ENCODE measurements around the gene SDR9C7. TPM values are rescaled to one million over a fixed set of nuclear protein-coding genes. Genes with fewer than 3 reads are reported as not detected.

Gene SDR9C7
- total RNA-seq, 1 experiment from 2014 or later = not detected

DNA sequence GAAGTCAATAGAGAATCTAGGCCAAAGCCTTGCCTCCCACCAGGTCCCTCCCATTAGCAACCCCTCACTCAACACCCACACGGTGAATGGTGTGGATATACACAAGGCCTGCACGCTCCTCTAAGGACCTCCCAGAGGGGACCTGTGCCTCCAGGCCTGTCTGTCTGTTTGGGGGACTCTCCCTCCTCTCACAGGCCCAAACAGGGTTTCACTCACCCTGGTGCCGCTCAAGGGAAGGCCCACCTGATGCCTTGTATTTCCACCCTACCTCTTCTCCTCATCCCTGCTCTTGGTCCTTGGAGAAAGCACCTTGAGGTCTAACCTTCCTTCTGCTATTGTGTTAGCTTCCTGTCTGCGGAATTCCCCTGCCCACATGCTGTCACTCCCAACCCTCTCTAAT is 4.4 kb downstream of the SDR9C7 start:
- Histone ChIP-seq H3K9me2 (ENCODE audit: insufficient read depth) (no peaks in the 10 kb centered on the region), H3K4me3 (replicated peaks in 1 of 2; ENCODE audit: low read depth in 1 of 2, low read length in 2 of 2) (no peak overlapping the region), H3K79me2 (ENCODE audit: insufficient read depth, low read length) (no peaks in the 10 kb centered on the region), H3K4me1 (ENCODE audit: control insufficient read depth in 1 of 2, insufficient read depth in 2 of 2, low read length in 2 of 2) (peaks cover 0 to 5% of the 10 kb centered on the region in 2 experiments; a peak in 2 of 4 replicates), H3K4me2 (ENCODE audit: low read length) (no peak overlapping the region), H2AFZ (ENCODE audit: low read depth, low read length, poor library complexity, severe bottlenecking) (no peak overlapping the region), H3K36me3 (ENCODE audit: control insufficient read depth in 1 of 2, insufficient read depth in 2 of 2, low read length in 2 of 2) (no peaks in the 10 kb centered on the region), H3K9me3 (ENCODE audit: control insufficient read depth in 1 of 2, insufficient read depth in 1 of 2, low read depth in 1 of 2, low read length in 2 of 2) (no peaks in the 10 kb centered on the region), H3K9ac (ENCODE audit: low read length) (no peak overlapping the region), H3K27me3 (ENCODE audit: insufficient read depth, low read length) (no peaks in the 10 kb centered on the region; the same call in 1 of the 2 replicates), H3K27ac (ENCODE audit: low read depth, low read length) (no peak overlapping the region), H4K20me1 (ENCODE audit: insufficient read depth) (no peaks in the 10 kb centered on the region)
- ChIA-PET CTCF (no interaction called here), POLR2A (no interaction called here), RAD21 (ENCODE audit: low non-redundant PET in 1 of 2, low total read pairs in 2 of 2, uncharacterized antibody in 2 of 2, unreplicated experiment in 2 of 2) (no interaction called here)
- DNase-seq (ENCODE audit: low read depth, low spot score) (no peak), ATAC-seq (no peak)
- no TSS peak for BruUV-seq (replicated peaks)
- intact Hi-C loops (cut with micrococcal nuclease) = no loop called here
- TF ChIP-seq, protein P1, sequence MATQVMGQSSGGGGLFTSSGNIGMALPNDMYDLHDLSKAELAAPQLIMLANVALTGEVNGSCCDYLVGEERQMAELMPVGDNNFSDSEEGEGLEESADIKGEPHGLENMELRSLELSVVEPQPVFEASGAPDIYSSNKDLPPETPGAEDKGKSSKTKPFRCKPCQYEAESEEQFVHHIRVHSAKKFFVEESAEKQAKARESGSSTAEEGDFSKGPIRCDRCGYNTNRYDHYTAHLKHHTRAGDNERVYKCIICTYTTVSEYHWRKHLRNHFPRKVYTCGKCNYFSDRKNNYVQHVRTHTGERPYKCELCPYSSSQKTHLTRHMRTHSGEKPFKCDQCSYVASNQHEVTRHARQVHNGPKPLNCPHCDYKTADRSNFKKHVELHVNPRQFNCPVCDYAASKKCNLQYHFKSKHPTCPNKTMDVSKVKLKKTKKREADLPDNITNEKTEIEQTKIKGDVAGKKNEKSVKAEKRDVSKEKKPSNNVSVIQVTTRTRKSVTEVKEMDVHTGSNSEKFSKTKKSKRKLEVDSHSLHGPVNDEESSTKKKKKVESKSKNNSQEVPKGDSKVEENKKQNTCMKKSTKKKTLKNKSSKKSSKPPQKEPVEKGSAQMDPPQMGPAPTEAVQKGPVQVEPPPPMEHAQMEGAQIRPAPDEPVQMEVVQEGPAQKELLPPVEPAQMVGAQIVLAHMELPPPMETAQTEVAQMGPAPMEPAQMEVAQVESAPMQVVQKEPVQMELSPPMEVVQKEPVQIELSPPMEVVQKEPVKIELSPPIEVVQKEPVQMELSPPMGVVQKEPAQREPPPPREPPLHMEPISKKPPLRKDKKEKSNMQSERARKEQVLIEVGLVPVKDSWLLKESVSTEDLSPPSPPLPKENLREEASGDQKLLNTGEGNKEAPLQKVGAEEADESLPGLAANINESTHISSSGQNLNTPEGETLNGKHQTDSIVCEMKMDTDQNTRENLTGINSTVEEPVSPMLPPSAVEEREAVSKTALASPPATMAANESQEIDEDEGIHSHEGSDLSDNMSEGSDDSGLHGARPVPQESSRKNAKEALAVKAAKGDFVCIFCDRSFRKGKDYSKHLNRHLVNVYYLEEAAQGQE (IDR thresholded peaks at IDR 0.05; ENCODE audit: low read depth) = no peak
- TF ChIP-seq RAD21 (IDR thresholded peaks at IDR 0.05; ENCODE audit: low read depth) = no peak
- TF ChIP-seq, protein P2, sequence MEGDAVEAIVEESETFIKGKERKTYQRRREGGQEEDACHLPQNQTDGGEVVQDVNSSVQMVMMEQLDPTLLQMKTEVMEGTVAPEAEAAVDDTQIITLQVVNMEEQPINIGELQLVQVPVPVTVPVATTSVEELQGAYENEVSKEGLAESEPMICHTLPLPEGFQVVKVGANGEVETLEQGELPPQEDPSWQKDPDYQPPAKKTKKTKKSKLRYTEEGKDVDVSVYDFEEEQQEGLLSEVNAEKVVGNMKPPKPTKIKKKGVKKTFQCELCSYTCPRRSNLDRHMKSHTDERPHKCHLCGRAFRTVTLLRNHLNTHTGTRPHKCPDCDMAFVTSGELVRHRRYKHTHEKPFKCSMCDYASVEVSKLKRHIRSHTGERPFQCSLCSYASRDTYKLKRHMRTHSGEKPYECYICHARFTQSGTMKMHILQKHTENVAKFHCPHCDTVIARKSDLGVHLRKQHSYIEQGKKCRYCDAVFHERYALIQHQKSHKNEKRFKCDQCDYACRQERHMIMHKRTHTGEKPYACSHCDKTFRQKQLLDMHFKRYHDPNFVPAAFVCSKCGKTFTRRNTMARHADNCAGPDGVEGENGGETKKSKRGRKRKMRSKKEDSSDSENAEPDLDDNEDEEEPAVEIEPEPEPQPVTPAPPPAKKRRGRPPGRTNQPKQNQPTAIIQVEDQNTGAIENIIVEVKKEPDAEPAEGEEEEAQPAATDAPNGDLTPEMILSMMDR (IDR thresholded peaks at IDR 0.05 in 2 of 3, conservative IDR thresholded peaks at IDR 0.05 in 1 of 3; ENCODE audit: borderline replicate concordance in 1 of 3, insufficient read depth in 1 of 3, low read depth in 2 of 3, low read length in 2 of 3) = no peak
- TF ChIP-seq JUND (IDR thresholded peaks at IDR 0.05) = no peak
- no peak for TF ChIP-seq EZH2phosphoT487 (IDR thresholded peaks at IDR 0.05; ENCODE audit: borderline replicate concordance)
- TF ChIP-seq, protein P3, sequence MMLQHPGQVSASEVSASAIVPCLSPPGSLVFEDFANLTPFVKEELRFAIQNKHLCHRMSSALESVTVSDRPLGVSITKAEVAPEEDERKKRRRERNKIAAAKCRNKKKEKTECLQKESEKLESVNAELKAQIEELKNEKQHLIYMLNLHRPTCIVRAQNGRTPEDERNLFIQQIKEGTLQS (IDR thresholded peaks at IDR 0.05) = no peak
- TF ChIP-seq SRF (IDR thresholded peaks at IDR 0.05; ENCODE audit: low read depth) = no peak
- TF ChIP-seq CBX3 (IDR thresholded peaks at IDR 0.05; ENCODE audit: low read depth) = no peak
- TF ChIP-seq EZH2 (IDR thresholded peaks at IDR 0.05) = no peak
- no peak for TF ChIP-seq ZNF274 (IDR thresholded peaks at IDR 0.05; ENCODE audit: low read depth, low read length)
- TF ChIP-seq ELF1 (IDR thresholded peaks at IDR 0.05; ENCODE audit: borderline replicate concordance, low read depth) = no peak
- no peak for TF ChIP-seq YY1 (IDR thresholded peaks at IDR 0.05; ENCODE audit: extremely low read depth, insufficient replicate concordance, low read depth, low read length)
- TF ChIP-seq FOSL1 (IDR thresholded peaks at IDR 0.05; ENCODE audit: low read depth) = no peak
